SU-DHL-6 (cell line): ENCODE data around the gene ISM1.

Source experiments
- H2AFZ ChIP-seq: fragments of 200-600 bp; sonication (generic); 2 replicates; pipeline ENCODE4 v1.6.1; 2014; ENCODE audit warnings: low read depth, mild to moderate bottlenecking, moderate library complexity, mixed read lengths, antibody characterized with exemption, low read length; ENCODE audit not compliant: severe bottlenecking
- H3F3A ChIP-seq: fragments of 200-600 bp; shearing (Covaris generic); 2 replicates; pipeline ENCODE4 v1.6.0; 2016; ENCODE audit warnings: antibody characterized with exemption, mild to moderate bottlenecking; ENCODE audit not compliant: insufficient read depth
- H3K27ac ChIP-seq: fragments of 200-600 bp; sonication (generic); 2 replicates; pipeline ENCODE4 v1.5.1; 2016; ENCODE audit warnings: low read depth, mild to moderate bottlenecking, low read length, moderate library complexity, mixed read lengths
- H3K27me3 ChIP-seq: fragments of 200-600 bp; sonication (generic), shearing (Covaris generic); 2 replicates; pipeline ENCODE4 v1.6.0; 2014; ENCODE audit warnings: mild to moderate bottlenecking, low read length
- H3K36me3 ChIP-seq: fragments of 200-600 bp; sonication (generic); 2 replicates; pipeline ENCODE4 v1.6.1; 2014; ENCODE audit warnings: mild to moderate bottlenecking, low read length, mixed read lengths
- H3K4me2 ChIP-seq: fragments of 300-600, 200-600 bp; shearing (Covaris generic), sonication (generic); 2 replicates; pipeline ENCODE4 v1.6.0; 2014; ENCODE audit warnings: low read length, low read depth, mild to moderate bottlenecking; ENCODE audit not compliant: poor library complexity, severe bottlenecking
- H3K4me3 ChIP-seq: fragments of 200-600 bp; sonication (generic); 2 replicates; pipeline ENCODE4 v1.5.1; 2014; ENCODE audit warnings: antibody characterized with exemption, low read length, mild to moderate bottlenecking, mixed read lengths; ENCODE audit not compliant: insufficient read depth, poor library complexity, severe bottlenecking
- H3K79me2 ChIP-seq: fragments of 200-600 bp; sonication (generic); 2 replicates; pipeline ENCODE4 v1.6.1; 2014; ENCODE audit warnings: mild to moderate bottlenecking, low read length, moderate library complexity; ENCODE audit not compliant: insufficient read depth
- H3K9ac ChIP-seq: fragments of 200-600 bp; sonication (generic); 2 replicates; pipeline ENCODE4 v1.7.0; 2014; ENCODE audit warnings: mild to moderate bottlenecking, low read length
- H3K9me2 ChIP-seq: fragments of 200-600 bp; sonication (generic); replicated peaks from 2 replicates; pipeline ENCODE4 v1.6.1; 2014; ENCODE audit warnings: low read length; ENCODE audit not compliant: insufficient read depth
- H3K9me3 ChIP-seq: fragments of 200-600 bp; sonication (generic); 2 replicates; pipeline ENCODE4 v1.6.1; 2014; ENCODE audit warnings: low read length, mixed read lengths; ENCODE audit not compliant: insufficient read depth
- H4K20me1 ChIP-seq: fragments of 200-600 bp; sonication (generic); 2 replicates; pipeline ENCODE4 v1.6.1; 2014; ENCODE audit warnings: low read depth, mild to moderate bottlenecking, antibody characterized with exemption, low read length, moderate library complexity, mixed read lengths
- EZH2phosphoT487 ChIP-seq: fragments of 200-600 bp; sonication (generic), shearing (Covaris generic); conservative IDR thresholded peaks from 2 replicates; pipeline ENCODE4 v1.6.1; 2018; ENCODE audit warnings: mild to moderate bottlenecking, antibody characterized with exemption, low read length, moderate library complexity, mixed read lengths
- TF ChIP-seq, protein P1 (sequence below): fragments of 200-600 bp; sonication (generic); IDR thresholded peaks from one replicate; pipeline ENCODE4 v1.5.1; 2017; ENCODE audit warnings: antibody characterized with exemption, mild to moderate bottlenecking, low read length, moderate library complexity; ENCODE audit not compliant: insufficient read depth, poor library complexity, severe bottlenecking

The ISM1 gene

DNA sequence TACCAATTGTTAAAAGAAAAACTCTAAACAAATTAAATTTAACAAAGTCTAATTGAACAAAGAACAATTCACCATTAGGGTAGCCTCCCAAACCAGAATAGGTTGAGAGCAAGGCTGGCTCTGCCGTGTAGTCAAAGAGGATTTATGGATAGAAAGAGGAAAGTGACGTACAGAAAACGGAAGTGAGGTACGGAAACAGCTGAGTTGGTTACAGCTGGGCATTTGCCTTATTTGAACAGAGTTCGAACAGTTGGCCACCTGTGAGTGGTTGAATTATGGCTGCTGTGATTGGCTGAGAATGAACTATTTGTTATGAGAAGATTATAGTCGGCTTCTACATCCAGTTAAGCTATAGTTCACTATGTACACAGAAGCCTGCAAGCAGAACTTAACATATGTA lies 18.5 kb upstream of the ISM1 start:
- Histone ChIP-seq H3K9ac (no peak overlapping the region), H3K9me2 (no peaks in the 10 kb centered on the region), H3K36me3 (no peaks in the 10 kb centered on the region), H3K79me2 (no peaks in the 10 kb centered on the region), H3K4me3 (no peak overlapping the region), H3K4me2 (no peak overlapping the region), H2AFZ (no peak overlapping the region), H3K27me3 (no peaks in the 10 kb centered on the region), H3K27ac (no peak overlapping the region), H4K20me1 (no peaks in the 10 kb centered on the region), H3F3A (no peaks in the 10 kb centered on the region), H3K9me3 (no peaks in the 10 kb centered on the region)
- TF ChIP-seq EZH2phosphoT487, result no peak
- TF ChIP-seq, protein P1, sequence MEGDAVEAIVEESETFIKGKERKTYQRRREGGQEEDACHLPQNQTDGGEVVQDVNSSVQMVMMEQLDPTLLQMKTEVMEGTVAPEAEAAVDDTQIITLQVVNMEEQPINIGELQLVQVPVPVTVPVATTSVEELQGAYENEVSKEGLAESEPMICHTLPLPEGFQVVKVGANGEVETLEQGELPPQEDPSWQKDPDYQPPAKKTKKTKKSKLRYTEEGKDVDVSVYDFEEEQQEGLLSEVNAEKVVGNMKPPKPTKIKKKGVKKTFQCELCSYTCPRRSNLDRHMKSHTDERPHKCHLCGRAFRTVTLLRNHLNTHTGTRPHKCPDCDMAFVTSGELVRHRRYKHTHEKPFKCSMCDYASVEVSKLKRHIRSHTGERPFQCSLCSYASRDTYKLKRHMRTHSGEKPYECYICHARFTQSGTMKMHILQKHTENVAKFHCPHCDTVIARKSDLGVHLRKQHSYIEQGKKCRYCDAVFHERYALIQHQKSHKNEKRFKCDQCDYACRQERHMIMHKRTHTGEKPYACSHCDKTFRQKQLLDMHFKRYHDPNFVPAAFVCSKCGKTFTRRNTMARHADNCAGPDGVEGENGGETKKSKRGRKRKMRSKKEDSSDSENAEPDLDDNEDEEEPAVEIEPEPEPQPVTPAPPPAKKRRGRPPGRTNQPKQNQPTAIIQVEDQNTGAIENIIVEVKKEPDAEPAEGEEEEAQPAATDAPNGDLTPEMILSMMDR, result no peak

DNA sequence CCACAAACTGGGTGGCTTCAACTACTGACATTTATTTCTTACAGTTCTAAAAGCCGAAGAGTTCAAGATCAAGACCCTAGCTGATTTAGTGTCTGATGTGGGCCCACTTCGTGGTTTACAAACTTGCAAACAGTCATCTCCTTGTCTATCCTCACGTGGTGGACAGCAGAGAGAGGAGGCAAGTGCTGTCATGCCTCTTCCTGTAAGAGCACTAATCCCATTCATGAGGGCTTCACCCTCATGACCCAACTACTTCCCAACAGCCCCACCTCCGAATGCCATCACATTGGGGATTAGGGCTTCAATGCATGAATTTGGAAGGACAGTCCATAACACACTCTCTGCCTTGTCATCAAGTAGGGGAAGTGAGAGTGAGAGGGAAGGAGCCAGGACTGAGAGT lies 15.6 kb upstream of the ISM1 start:
- H2AFZ ChIP-seq, result no peak overlapping the region
- no peak overlapping the region for H3K27ac ChIP-seq
- H3K9me2 ChIP-seq, result no peaks in the 10 kb centered on the region
- no peaks in the 10 kb centered on the region for H3F3A ChIP-seq
- no peaks in the 10 kb centered on the region for H3K27me3 ChIP-seq
- no peak for TF ChIP-seq EZH2phosphoT487
- TF ChIP-seq, protein P1, result no peak
- no peaks in the 10 kb centered on the region for H3K36me3 ChIP-seq
- no peaks in the 10 kb centered on the region for H4K20me1 ChIP-seq
- H3K9me3 ChIP-seq, result no peaks in the 10 kb centered on the region
- H3K79me2 ChIP-seq, result no peaks in the 10 kb centered on the region
- H3K9ac ChIP-seq, result no peak overlapping the region
- no peak overlapping the region for H3K4me3 ChIP-seq
- H3K4me2 ChIP-seq, result no peak overlapping the region

DNA sequence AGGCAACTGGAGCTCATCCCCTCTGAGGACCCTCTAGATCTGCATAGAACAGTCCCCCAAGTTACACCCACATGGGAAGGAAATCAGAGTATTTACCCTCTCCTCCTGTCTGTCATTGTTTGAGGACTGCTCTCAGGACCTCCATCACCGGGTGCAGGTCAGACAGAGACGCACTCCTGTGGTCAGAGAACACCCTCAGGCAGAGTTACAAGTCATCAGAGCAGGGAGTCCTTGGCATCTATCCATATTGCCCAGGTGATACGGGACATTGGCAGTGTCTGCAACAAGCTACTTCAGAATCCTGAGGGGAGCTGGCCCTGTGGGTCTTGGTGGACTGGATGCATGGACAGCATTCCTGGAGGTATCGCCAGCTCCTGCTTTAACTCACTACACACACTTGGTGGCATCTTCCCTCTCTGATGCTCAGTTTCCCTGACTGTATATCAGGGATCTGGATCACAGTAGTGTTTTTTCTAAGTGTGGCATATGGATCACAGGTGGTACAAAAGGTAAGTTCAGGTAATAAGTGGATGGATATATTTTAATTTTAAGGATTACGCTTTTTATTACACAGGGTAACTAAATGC lies 15.1 kb upstream of the ISM1 start:
- Histone ChIP-seq H3K4me2 (no peak overlapping the region), H3F3A (no peaks in the 10 kb centered on the region), H3K4me3 (no peak overlapping the region), H3K27ac (no peak overlapping the region), H3K36me3 (no peaks in the 10 kb centered on the region), H3K9me3 (no peaks in the 10 kb centered on the region), H3K79me2 (no peaks in the 10 kb centered on the region), H3K9me2 (no peaks in the 10 kb centered on the region), H2AFZ (no peak overlapping the region), H3K9ac (no peak overlapping the region), H3K27me3 (no peaks in the 10 kb centered on the region), H4K20me1 (no peaks in the 10 kb centered on the region)
- TF ChIP-seq, protein P1, result no peak
- no peak for TF ChIP-seq EZH2phosphoT487
